CD4-positive, alpha-beta T cell treated with Interleukin-6 for 4 hours (primary cell): ENCODE results near the gene C1orf94.
"Not testable (repeated sequence)": the region's sequence is repeated elsewhere in the genome, so short reads cannot be mapped to it uniquely, and the experiment has no call there.

Source experiments
- DNase-seq: peaks from one replicate; pipeline ENCODE4 v3.0.0-alpha.2; 2020; ENCODE audit warnings: mixed read lengths

The C1orf94 gene

GRCh38 chr1:34164771-34165391 is 11.8 kb upstream of the C1orf94 start, which contains the start of gene CSMD2:
TSS of gene CSMD2 (minus strand) at chr1:34165230. CDS start at chr1:34165097, 133 bp downstream.
- DNase-seq, result no peak

- DNase-seq, result no peak
These were observed 11.2 kb upstream of the C1orf94 start for GRCh38 chr1:34165422-34165921.

GRCh38 chr1:34166191-34166624 is 10.5 kb upstream of the C1orf94 start:
- no peak for DNase-seq

GRCh38 chr1:34166625-34167361 is 9.9 kb upstream of the C1orf94 start:
- DNase-seq, result no peak

GRCh38 chr1:34167389-34167788 is 9.3 kb upstream of the C1orf94 start:
- no peak for DNase-seq

- no peak for DNase-seq
These were observed 963 bp upstream of the C1orf94 start for GRCh38 chr1:34175744-34176143.

- no peak for DNase-seq
These were observed 1.4 kb downstream of the C1orf94 start for GRCh38 chr1:34178072-34178471.

- not testable (repeated sequence) for DNase-seq
These were observed 6.7 kb downstream of the C1orf94 start for GRCh38 chr1:34183381-34183780.

GRCh38 chr1:34186741-34187494 is 10.2 kb downstream of the C1orf94 start:
- DNase-seq, result no peak

GRCh38 chr1:34188418-34188817 is 11.7 kb downstream of the C1orf94 start:
- DNase-seq, result no peak

- no peak for DNase-seq
These were observed 12.3 kb downstream of the C1orf94 start for GRCh38 chr1:34188985-34189384.

- DNase-seq, result no peak
These were observed 14.0 kb downstream of the C1orf94 start for GRCh38 chr1:34190692-34191091.

GRCh38 chr1:34192621-34193020 is 15.9 kb downstream of the C1orf94 start:
- DNase-seq, result no peak

GRCh38 chr1:34199927-34200326 is 23.2 kb downstream of the C1orf94 start:
- DNase-seq, result no peak

- no peak for DNase-seq
These were observed 36.0 kb downstream of the C1orf94 start for GRCh38 chr1:34212673-34213072.

GRCh38 chr1:34213956-34214355 is 37.2 kb downstream of the C1orf94 start:
- DNase-seq, result no peak

GRCh38 chr1:34231441-34231840 is 54.7 kb downstream of the C1orf94 start:
- DNase-seq, result no peak

- DNase-seq, result no peak
These were observed 58.9 kb downstream of the C1orf94 start for GRCh38 chr1:34235594-34235993.

- no peak for DNase-seq
These were observed 59.4 kb downstream of the C1orf94 start for GRCh38 chr1:34236089-34236488.

GRCh38 chr1:34237151-34237815 is 60.6 kb downstream of the C1orf94 start:
- no peak for DNase-seq

GRCh38 chr1:34245967-34246366 is 69.3 kb downstream of the C1orf94 start:
- no peak for DNase-seq

- DNase-seq, result no peak
These were observed 73.6 kb downstream of the C1orf94 start for GRCh38 chr1:34250342-34250741.
